Loucy (cell line): ENCODE measurements around the gene GALNT9.

Source experiments
- H2AFZ ChIP-seq: fragments of 200-600 bp; sonication (generic); 2 replicates; pipeline ENCODE4 v1.6.0; 2016; ENCODE audit warnings: antibody characterized with exemption, mild to moderate bottlenecking, low read length, moderate library complexity
- H3F3A ChIP-seq: fragments of 200-600 bp; 2 replicates; pipeline ENCODE4 v1.6.0; 2016; ENCODE audit warnings: antibody characterized with exemption, low read depth, mild to moderate bottlenecking
- H3K27me3 ChIP-seq: fragments of 200-600 bp; sonication (generic); 2 replicates; pipeline ENCODE4 v1.6.1; 2014; ENCODE audit warnings: low read length, mild to moderate bottlenecking; ENCODE audit not compliant: insufficient read depth, poor library complexity, severe bottlenecking
- H3K36me3 ChIP-seq: fragments of 200-600 bp; sonication (generic); 2 replicates; pipeline ENCODE4 v1.6.1; 2016; ENCODE audit warnings: low read length; ENCODE audit not compliant: insufficient read depth
- H3K4me1 ChIP-seq: fragments of 200-600 bp; sonication (generic); 2 replicates; pipeline ENCODE4 v1.5.1; 2014; ENCODE audit warnings: low read length, mild to moderate bottlenecking; ENCODE audit not compliant: insufficient read depth, poor library complexity, severe bottlenecking
- H3K4me2 ChIP-seq: fragments of 200-600 bp; sonication (generic); 2 replicates; pipeline ENCODE4 v1.6.0; 2014; ENCODE audit warnings: antibody characterized with exemption, low read length, low read depth, mild to moderate bottlenecking; ENCODE audit not compliant: poor library complexity, severe bottlenecking
- H3K4me3 ChIP-seq: fragments of 200-600 bp; sonication (generic); 2 replicates; pipeline ENCODE4 v1.5.1; 2014; ENCODE audit warnings: low read length, mild to moderate bottlenecking, mixed read lengths; ENCODE audit not compliant: poor library complexity, severe bottlenecking
- H3K79me2 ChIP-seq: fragments of 200-600 bp; sonication (generic); 2 replicates; pipeline ENCODE4 v1.6.1; 2014; ENCODE audit warnings: low read length; ENCODE audit not compliant: insufficient read depth
- H3K9ac ChIP-seq: fragments of 200-600 bp; sonication (generic); 2 replicates; pipeline ENCODE4 v1.6.0; 2014; ENCODE audit warnings: mild to moderate bottlenecking, low read depth, low read length, moderate library complexity; ENCODE audit not compliant: poor library complexity, severe bottlenecking
- H3K9me2 ChIP-seq: fragments of 200-600 bp; sonication (generic); replicated peaks from 2 replicates; pipeline ENCODE4 v1.6.1; 2016; ENCODE audit warnings: low read depth, low read length, mixed read lengths
- H3K9me3 ChIP-seq: fragments of 200-600 bp; sonication (generic); 2 replicates; pipeline ENCODE4 v1.6.1; 2014; ENCODE audit warnings: mild to moderate bottlenecking, antibody characterized with exemption, low read length, low read depth; ENCODE audit not compliant: insufficient read depth
- H4K20me1 ChIP-seq: fragments of 200-600 bp; sonication (generic); 2 replicates; pipeline ENCODE4 v1.6.0; 2014; ENCODE audit warnings: antibody characterized with exemption, low read length, mild to moderate bottlenecking; ENCODE audit not compliant: insufficient read depth, poor library complexity, severe bottlenecking
- EZH2phosphoT487 ChIP-seq: fragments of 200-600 bp; IDR thresholded peaks from 2 replicates; pipeline ENCODE4 v1.6.1; 2018; ENCODE audit warnings: antibody characterized with exemption, mild to moderate bottlenecking, moderate library complexity, borderline replicate concordance
- TF ChIP-seq, protein P1 (sequence below): fragments of 200-600 bp; sonication (generic); conservative IDR thresholded peaks from 2 replicates; pipeline ENCODE4 v1.5.1; 2014; ENCODE audit warnings: mild to moderate bottlenecking, antibody characterized with exemption, low read length

GALNT9 gene

DNA sequence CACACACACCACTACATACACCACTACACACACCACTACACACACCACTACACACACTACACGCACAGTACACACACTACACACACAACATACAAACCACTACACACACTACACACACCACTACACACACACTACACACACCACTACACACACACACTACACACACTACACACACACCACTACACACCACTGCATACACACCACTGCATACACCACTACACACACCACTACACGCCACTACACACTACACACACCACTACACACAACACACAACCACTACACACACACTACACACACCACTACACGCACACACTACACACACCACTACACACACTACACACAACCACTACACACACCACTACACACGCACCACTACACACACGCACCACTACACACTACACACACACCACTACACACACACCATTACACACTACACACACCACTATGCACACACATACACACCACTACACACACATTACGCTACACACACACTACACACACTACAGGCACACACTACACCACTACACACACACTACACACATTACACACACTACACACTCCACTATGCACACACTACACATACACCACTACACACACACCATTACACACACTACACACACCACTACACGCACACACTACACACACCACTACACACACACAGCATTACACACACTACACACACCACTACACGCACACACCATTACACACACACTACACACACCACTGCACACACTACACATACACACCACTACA, 172.6 kb downstream of the GALNT9 start:
- H3K4me1 ChIP-seq: no peaks in the 10 kb centered on the region
- H3K36me3 ChIP-seq: peaks cover 18% of the 10 kb centered on the region; the same call in 1 of the 2 replicates
- H3K9ac ChIP-seq: no peak overlapping the region
- H2AFZ ChIP-seq: no peak overlapping the region
- no peaks in the 10 kb centered on the region for H3K9me3 ChIP-seq
- H3K9me2 ChIP-seq: no peaks in the 10 kb centered on the region
- no peaks in the 10 kb centered on the region for H3K79me2 ChIP-seq
- H3K4me2 ChIP-seq: no peak overlapping the region
- no peaks in the 10 kb centered on the region for H4K20me1 ChIP-seq
- H3K27me3 ChIP-seq: no peaks in the 10 kb centered on the region
- peaks cover 11% of the 10 kb centered on the region for H3F3A ChIP-seq
- H3K4me3 ChIP-seq: no peak overlapping the region
- no peak for TF ChIP-seq EZH2phosphoT487
- TF ChIP-seq, protein P1, sequence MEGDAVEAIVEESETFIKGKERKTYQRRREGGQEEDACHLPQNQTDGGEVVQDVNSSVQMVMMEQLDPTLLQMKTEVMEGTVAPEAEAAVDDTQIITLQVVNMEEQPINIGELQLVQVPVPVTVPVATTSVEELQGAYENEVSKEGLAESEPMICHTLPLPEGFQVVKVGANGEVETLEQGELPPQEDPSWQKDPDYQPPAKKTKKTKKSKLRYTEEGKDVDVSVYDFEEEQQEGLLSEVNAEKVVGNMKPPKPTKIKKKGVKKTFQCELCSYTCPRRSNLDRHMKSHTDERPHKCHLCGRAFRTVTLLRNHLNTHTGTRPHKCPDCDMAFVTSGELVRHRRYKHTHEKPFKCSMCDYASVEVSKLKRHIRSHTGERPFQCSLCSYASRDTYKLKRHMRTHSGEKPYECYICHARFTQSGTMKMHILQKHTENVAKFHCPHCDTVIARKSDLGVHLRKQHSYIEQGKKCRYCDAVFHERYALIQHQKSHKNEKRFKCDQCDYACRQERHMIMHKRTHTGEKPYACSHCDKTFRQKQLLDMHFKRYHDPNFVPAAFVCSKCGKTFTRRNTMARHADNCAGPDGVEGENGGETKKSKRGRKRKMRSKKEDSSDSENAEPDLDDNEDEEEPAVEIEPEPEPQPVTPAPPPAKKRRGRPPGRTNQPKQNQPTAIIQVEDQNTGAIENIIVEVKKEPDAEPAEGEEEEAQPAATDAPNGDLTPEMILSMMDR: no peak

DNA sequence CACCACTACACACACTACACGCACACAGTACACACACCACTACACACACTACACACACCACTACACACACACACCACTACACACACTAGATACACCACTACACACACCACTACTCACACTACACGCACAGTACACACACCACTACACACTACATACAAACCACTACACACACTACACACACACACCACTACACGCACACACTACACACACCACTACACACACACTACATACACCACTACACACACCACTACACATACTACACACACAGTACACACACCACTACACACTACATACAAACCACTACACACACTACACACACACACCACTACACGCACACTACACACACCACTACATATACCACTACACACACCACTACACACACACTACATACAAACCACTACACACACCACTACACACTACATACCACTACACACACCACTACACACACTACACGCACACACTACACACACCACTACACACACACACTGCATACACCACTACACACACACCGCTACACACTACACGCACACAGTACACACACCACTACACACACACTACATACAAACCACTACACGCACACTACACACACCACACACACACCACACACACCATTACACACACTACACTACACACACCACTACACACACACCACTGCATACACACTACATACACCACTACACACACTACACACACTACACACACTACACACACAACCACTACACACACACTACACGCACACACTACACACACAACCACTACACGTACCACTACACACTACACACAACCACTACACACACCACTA, 173.4 kb downstream of the GALNT9 start:
- Histone ChIP-seq H3K36me3 (peaks cover 18% of the 10 kb centered on the region; the same call in 1 of the 2 replicates), H3K9me3 (no peaks in the 10 kb centered on the region), H3K4me2 (no peak overlapping the region), H3F3A (peaks cover 11% of the 10 kb centered on the region), H3K4me3 (no peak overlapping the region), H3K9me2 (no peaks in the 10 kb centered on the region), H4K20me1 (no peaks in the 10 kb centered on the region), H3K79me2 (no peaks in the 10 kb centered on the region), H3K9ac (no peak overlapping the region), H2AFZ (no peak overlapping the region), H3K27me3 (no peaks in the 10 kb centered on the region), H3K4me1 (no peaks in the 10 kb centered on the region)
- TF ChIP-seq, protein P1: no peak
- no peak for TF ChIP-seq EZH2phosphoT487

DNA sequence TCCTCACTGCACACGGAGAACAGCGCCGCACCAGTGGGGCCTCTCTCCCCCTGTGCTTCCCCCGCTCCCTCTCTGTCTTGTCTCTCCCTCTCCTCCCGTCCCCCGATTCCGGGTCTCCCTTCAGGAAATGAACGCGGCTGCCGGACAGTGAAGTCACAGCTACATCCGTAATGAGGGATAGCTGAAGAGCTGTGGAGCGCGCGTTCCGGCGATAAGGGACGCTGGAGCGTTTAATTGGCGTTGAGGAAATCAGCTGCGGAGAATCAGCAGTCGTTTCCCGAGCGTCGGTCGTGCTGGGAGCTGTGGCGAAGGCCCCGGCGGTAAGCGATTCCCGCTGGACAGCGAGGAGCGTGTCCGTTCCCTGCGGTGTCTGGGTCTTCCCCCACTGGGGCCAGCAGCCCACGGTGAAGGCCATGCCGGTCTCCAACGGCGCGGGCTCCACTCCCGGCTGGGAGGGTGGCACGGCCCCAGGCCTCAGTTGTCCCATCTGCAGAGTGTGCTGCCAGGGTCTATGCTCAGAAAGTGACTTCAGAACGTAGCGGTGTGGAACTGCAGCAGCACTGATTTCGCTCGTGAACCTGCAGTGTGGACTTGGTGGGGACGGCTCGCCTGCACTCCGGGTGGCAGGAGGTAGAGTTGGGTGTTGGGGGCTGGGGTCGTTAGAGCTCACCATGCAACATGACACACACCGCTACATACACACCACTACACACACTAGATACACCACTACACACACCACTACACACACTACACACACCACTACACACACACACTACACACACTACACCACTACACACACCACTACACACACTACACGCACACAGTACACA, 174.2 kb downstream of the GALNT9 start:
- Histone ChIP-seq H3K36me3 (peaks cover 18% of the 10 kb centered on the region; the same call in 1 of the 2 replicates), H3K4me1 (no peaks in the 10 kb centered on the region), H3K9me3 (no peaks in the 10 kb centered on the region), H3K27me3 (no peaks in the 10 kb centered on the region), H3K9me2 (no peaks in the 10 kb centered on the region), H3K9ac (no peak overlapping the region), H3F3A (peaks cover 11% of the 10 kb centered on the region), H3K4me3 (no peak overlapping the region), H2AFZ (no peak overlapping the region), H4K20me1 (no peaks in the 10 kb centered on the region), H3K4me2 (no peak overlapping the region), H3K79me2 (no peaks in the 10 kb centered on the region)
- TF ChIP-seq EZH2phosphoT487: no peak
- TF ChIP-seq, protein P1: no peak
